SK-N-SH treated with all-trans-retinoic acid at 6 μM for 48 hours (cell line): ENCODE data around the gene ABL2.

Experiments
- BACH2 ChIP-seq: fragments of 250-450 bp; sonication (Bioruptor Pico); IDR thresholded peaks from 2 replicates; pipeline ENCODE4 v1.9.0; 2021; ENCODE audit warnings: mild to moderate bottlenecking, borderline replicate concordance
- CREB5 ChIP-seq: fragments of 250-450 bp; sonication (Bioruptor Pico); IDR thresholded peaks from 2 replicates; pipeline ENCODE4 v1.5.1; 2020; ENCODE audit warnings: low read depth, mild to moderate bottlenecking, moderate library complexity
- ESRRG ChIP-seq: fragments of 250-450 bp; sonication (Bioruptor Pico); IDR thresholded peaks from 2 replicates; pipeline ENCODE4 v1.6.1; 2021; ENCODE audit warnings: mild to moderate bottlenecking
- PATZ1 ChIP-seq: fragments of 250-450 bp; sonication (Bioruptor Pico); IDR thresholded peaks from 2 replicates; pipeline ENCODE4 v1.8.0; 2020; ENCODE audit warnings: mild to moderate bottlenecking, moderate library complexity, borderline replicate concordance
- POU6F1 ChIP-seq: fragments of 250-450 bp; sonication (Bioruptor Pico); IDR thresholded peaks from 2 replicates; pipeline ENCODE4 v1.8.0; 2021; ENCODE audit warnings: low read depth, mild to moderate bottlenecking, moderate library complexity, borderline replicate concordance
- SNAI2 ChIP-seq: fragments of 250-450 bp; sonication (Bioruptor Pico); IDR thresholded peaks from 2 replicates; pipeline ENCODE4 v1.5.0; 2020; ENCODE audit warnings: mild to moderate bottlenecking, moderate library complexity
- TCF4 ChIP-seq: fragments of 250-450 bp; sonication (Bioruptor Pico); IDR thresholded peaks from 2 replicates; pipeline ENCODE4 v1.8.0; 2021; ENCODE audit warnings: mild to moderate bottlenecking, moderate library complexity, borderline replicate concordance
- ZFP3 ChIP-seq: fragments of 250-450 bp; sonication (Bioruptor Pico); IDR thresholded peaks from 2 replicates; pipeline ENCODE4 v1.5.0; 2020; ENCODE audit warnings: mild to moderate bottlenecking, moderate library complexity
- ZFP30 ChIP-seq: fragments of 450-650 bp; formaldehyde crosslinking; IDR thresholded peaks from 2 replicates; pipeline ENCODE4 v1.5.0; 2022; ENCODE audit warnings: mild to moderate bottlenecking, moderate library complexity
- ZNF565 ChIP-seq: fragments of 450-650 bp; formaldehyde crosslinking; conservative IDR thresholded peaks from 2 replicates; pipeline ENCODE4 v1.5.0; 2020; ENCODE audit warnings: low read depth, mild to moderate bottlenecking, moderate library complexity
- ZNF8 ChIP-seq: fragments of 450-650 bp; formaldehyde crosslinking; IDR thresholded peaks from 2 replicates; pipeline ENCODE4 v1.5.0; 2020; ENCODE audit warnings: mild to moderate bottlenecking, moderate library complexity

- TF ChIP-seq BACH2 (CRISPR knock-in tag) (no peak), ZFP3 (CRISPR knock-in tag) (no peak), ZFP30 (no peak), TCF4 (CRISPR knock-in tag) (no peak), ZNF565 (no peak), CREB5 (CRISPR knock-in tag) (no peak), SNAI2 (CRISPR knock-in tag) (no peak), POU6F1 (no peak), PATZ1 (CRISPR knock-in tag) (no peak), ZNF8 (CRISPR knock-in tag) (no peak), ESRRG (CRISPR knock-in tag) (no peak)
Observed at GRCh38 chr1:179145521-179145920, 84.0 kb downstream of the ABL2 start.
